HepG2 (cell line): Measurements from ENCODE around the gene CLTCL1. TPM values are rescaled to one million over a fixed set of nuclear protein-coding genes. Genes with fewer than 3 reads are reported as not detected.

Experiments
- CBX2 ChIP-seq, 2 experiments: fragments of 200-600 bp in 1 of 2; sonication (generic); formaldehyde crosslinking in 1 of 2; IDR thresholded peaks; 2 replicates each; pipeline versions ENCODE4 v1.7.0 to v1.8.1; 2018 to 2022; ENCODE audit warnings: low read depth in 2 of 2, low read length in 1 of 2, mild to moderate bottlenecking in 1 of 2, missing genetic modification reagents in 1 of 2
- CCAR2 ChIP-seq: fragments of 200-400 bp; formaldehyde crosslinking; optimal IDR thresholded peaks from 2 replicates; pipeline ENCODE3; 2018; ENCODE audit warnings: low read depth, mild to moderate bottlenecking, low read length, moderate library complexity
- FOXJ3 ChIP-seq: sonication (generic); formaldehyde crosslinking; IDR thresholded peaks from 2 replicates; pipeline ENCODE4 v1.4.0; 2020; ENCODE audit warnings: missing genetic modification reagents, mild to moderate bottlenecking, borderline replicate concordance
- HCFC1 ChIP-seq: fragments of 150-350 bp; IDR thresholded peaks from 2 replicates; pipeline ENCODE4 v1.6.1; 2014; ENCODE audit warnings: low read depth, low read length
- MTF2 ChIP-seq: sonication (generic); formaldehyde crosslinking; IDR thresholded peaks from 2 replicates; pipeline ENCODE4 v1.5.0; 2020; ENCODE audit warnings: missing genetic modification reagents, borderline replicate concordance
- NBN ChIP-seq: fragments of 450-650 bp; conservative IDR thresholded peaks from 2 replicates; pipeline ENCODE4 v1.6.1; 2017
- PRDM15 ChIP-seq: sonication (generic); formaldehyde crosslinking; IDR thresholded peaks from 2 replicates; pipeline ENCODE4 v1.4.0; 2020; ENCODE audit warnings: missing genetic modification reagents
- SKI ChIP-seq: fragments of 450-650 bp; IDR thresholded peaks from one replicate; pipeline ENCODE4 v1.6.1; 2018; ENCODE audit warnings: mild to moderate bottlenecking; ENCODE audit not compliant: partially characterized antibody
- TOPORS ChIP-seq: sonication (generic); formaldehyde crosslinking; IDR thresholded peaks from 2 replicates; pipeline ENCODE4 v1.8.0; 2023; ENCODE audit warnings: mild to moderate bottlenecking, missing genetic modification reagents
- ZFP91 ChIP-seq: sonication (generic); formaldehyde crosslinking; IDR thresholded peaks from 2 replicates; pipeline ENCODE4 v1.9.0; 2022; ENCODE audit warnings: missing genetic modification reagents, mild to moderate bottlenecking, borderline replicate concordance
- ZNF12 ChIP-seq: sonication (generic); formaldehyde crosslinking; IDR thresholded peaks from 2 replicates; pipeline ENCODE4 v1.5.0; 2020; ENCODE audit warnings: missing genetic modification reagents
- ZNF143 ChIP-seq: sonication (generic); formaldehyde crosslinking; IDR thresholded peaks from 2 replicates; pipeline ENCODE4 v1.4.0; 2020; ENCODE audit warnings: missing genetic modification reagents
- ZNF263 ChIP-seq: sonication (generic); formaldehyde crosslinking; IDR thresholded peaks from 2 replicates; pipeline ENCODE4 v1.4.0; 2020; ENCODE audit warnings: missing genetic modification reagents
- ZNF337 ChIP-seq: sonication (generic); formaldehyde crosslinking; IDR thresholded peaks from 2 replicates; pipeline ENCODE4 v1.5.1; 2020; ENCODE audit warnings: missing genetic modification reagents, low read depth, mild to moderate bottlenecking, borderline replicate concordance
- ZNF484 ChIP-seq: sonication (generic); formaldehyde crosslinking; IDR thresholded peaks from 2 replicates; pipeline ENCODE4 v1.5.1; 2020; ENCODE audit warnings: mild to moderate bottlenecking, low read depth, missing genetic modification reagents, borderline replicate concordance
- ZNF577 ChIP-seq: sonication (generic); formaldehyde crosslinking; IDR thresholded peaks from 2 replicates; pipeline ENCODE4 v1.4.0; 2020; ENCODE audit warnings: mild to moderate bottlenecking, low read depth, missing genetic modification reagents, borderline replicate concordance
- ZSCAN9 ChIP-seq: IDR thresholded peaks from 2 replicates; pipeline ENCODE4 v1.6.1; 2016; ENCODE audit warnings: borderline replicate concordance
- ZZZ3 ChIP-seq: sonication (generic); formaldehyde crosslinking; IDR thresholded peaks from 2 replicates; pipeline ENCODE4 v1.4.0; 2020; ENCODE audit warnings: missing genetic modification reagents, mild to moderate bottlenecking, borderline replicate concordance
- polyA plus RNA-seq, 8 experiments: library from polyadenylated mRNA; depleted of rRNA in 3 of 8; stranded (reverse) in 7 of 8; unstranded in 1 of 8; fragments of >200 nt; fragmentation: Illumina TruSeq in 4 of 8; extraction: Trizol in 4 of 8; gene quantifications; 2 replicates each; pipeline versions ENCODE4 v1.2.1 to v1.2.3, GENCODE V29; 2011 to 2016; ENCODE audit warnings: low read depth in 4 of 8, missing spikeins in 1 of 8, mixed read lengths in 1 of 8; ENCODE audit not compliant: insufficient read depth in 1 of 8
- total RNA-seq, 5 experiments: library from RNA; depleted of rRNA; stranded (reverse); fragments of >200 nt; fragmentation: Illumina TruSeq; extraction: Trizol; gene quantifications; 2 replicates each; pipeline ENCODE4 v1.2.3, GENCODE V29; 2016; ENCODE audit warnings: low read depth in 1 of 5
- TF ChIP-seq, protein P1 (sequence below): sonication (generic); formaldehyde crosslinking; IDR thresholded peaks from 2 replicates; pipeline ENCODE4 v1.8.1; 2023; ENCODE audit warnings: mild to moderate bottlenecking, missing genetic modification reagents, borderline replicate concordance
- TF ChIP-seq, protein P2 (sequence below): sonication (generic); formaldehyde crosslinking; IDR thresholded peaks from 2 replicates; pipeline ENCODE4 v1.8.0; 2022; ENCODE audit warnings: missing genetic modification reagents, mild to moderate bottlenecking, moderate library complexity, borderline replicate concordance

CLTCL1 gene
- total and polyA plus RNA-seq, 2 of the 13 experiments (the other 11 are each of a cell fraction or from before 2014, with no cell fraction given), result 8.1 to 10.9 TPM

GRCh38 chr22:19174106-19175025 is 117.2 kb downstream of the CLTCL1 start (continued):
- no peak for TF ChIP-seq PRDM15 (CRISPR knock-in tag)
- TF ChIP-seq, protein P1, sequence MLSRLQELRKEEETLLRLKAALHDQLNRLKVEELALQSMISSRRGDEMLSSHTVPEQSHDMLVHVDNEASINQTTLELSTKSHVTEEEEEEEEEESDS (CRISPR knock-in tag), result no peak
- no peak for TF ChIP-seq MTF2 (CRISPR knock-in tag)
- TF ChIP-seq CCAR2, result no peak
- no peak for TF ChIP-seq ZNF484 (CRISPR knock-in tag)
- TF ChIP-seq TOPORS, result no peak
- TF ChIP-seq ZNF263, result peak; percentile 97
- 0 out of 2 replicates have a peak, but pooled peaks have one; percentile 25 for TF ChIP-seq ZNF143 (CRISPR knock-in tag)
- TF ChIP-seq ZSCAN9 (CRISPR knock-in tag), result no peak
- TF ChIP-seq ZZZ3, result no peak
- TF ChIP-seq ZNF337, result no peak
- TF ChIP-seq SKI, result no peak
- TF ChIP-seq HCFC1, result no peak
- no peak for TF ChIP-seq FOXJ3 (CRISPR knock-in tag)
- TF ChIP-seq ZNF12, result no peak
- TF ChIP-seq, protein P2, sequence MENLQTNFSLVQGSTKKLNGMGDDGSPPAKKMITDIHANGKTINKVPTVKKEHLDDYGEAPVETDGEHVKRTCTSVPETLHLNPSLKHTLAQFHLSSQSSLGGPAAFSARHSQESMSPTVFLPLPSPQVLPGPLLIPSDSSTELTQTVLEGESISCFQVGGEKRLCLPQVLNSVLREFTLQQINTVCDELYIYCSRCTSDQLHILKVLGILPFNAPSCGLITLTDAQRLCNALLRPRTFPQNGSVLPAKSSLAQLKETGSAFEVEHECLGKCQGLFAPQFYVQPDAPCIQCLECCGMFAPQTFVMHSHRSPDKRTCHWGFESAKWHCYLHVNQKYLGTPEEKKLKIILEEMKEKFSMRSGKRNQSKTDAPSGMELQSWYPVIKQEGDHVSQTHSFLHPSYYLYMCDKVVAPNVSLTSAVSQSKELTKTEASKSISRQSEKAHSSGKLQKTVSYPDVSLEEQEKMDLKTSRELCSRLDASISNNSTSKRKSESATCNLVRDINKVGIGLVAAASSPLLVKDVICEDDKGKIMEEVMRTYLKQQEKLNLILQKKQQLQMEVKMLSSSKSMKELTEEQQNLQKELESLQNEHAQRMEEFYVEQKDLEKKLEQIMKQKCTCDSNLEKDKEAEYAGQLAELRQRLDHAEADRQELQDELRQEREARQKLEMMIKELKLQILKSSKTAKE (CRISPR knock-in tag), result no peak
- no peak for TF ChIP-seq NBN
- no peak for TF ChIP-seq CBX2 (IDR thresholded peaks at IDR 0.05; ENCODE audit: low read depth, low read length)
- TF ChIP-seq CBX2 (CRISPR knock-in tag; IDR thresholded peaks at IDR 0.05; ENCODE audit: low read depth), result no peak
- TF ChIP-seq ZFP91 (CRISPR knock-in tag), result 0 out of 2 replicates have a peak, but pooled peaks have one; percentile 22
- TF ChIP-seq ZNF577 (CRISPR knock-in tag), result no peak
